Gastroesophageal sphincter (tissue), 3 donors: ENCODE results near the gene ALDH3A1.

Source experiments
- EP300 ChIP-seq: sonication (generic); formaldehyde crosslinking; IDR thresholded peaks from one replicate; pipeline ENCODE4 v1.6.1; 2017; ENCODE audit warnings: antibody characterized with exemption, mild to moderate bottlenecking
- POLR2A ChIP-seq, 2 donors: fragments of 450-650 bp; IDR thresholded peaks; one replicate each; pipeline ENCODE4 v1.6.1; 2017; ENCODE audit warnings: antibody characterized with exemption in 2 of 2, mild to moderate bottlenecking in 2 of 2, moderate library complexity in 1 of 2
- POLR2AphosphoS5 ChIP-seq: sonication (generic); formaldehyde crosslinking; IDR thresholded peaks from one replicate; pipeline ENCODE4 v1.6.1; 2017; ENCODE audit warnings: antibody characterized with exemption
- TF ChIP-seq, protein P1 (sequence below), 4 experiments: fragments of 200-600 bp in 2 of 4; fragments of 450-650 bp in 2 of 4; sonication (generic) in 1 of 4; IDR thresholded peaks; one replicate each; pipeline ENCODE4 v1.5.1; 2017 to 2019; ENCODE audit warnings: antibody characterized with exemption in 4 of 4, mild to moderate bottlenecking in 2 of 4, moderate library complexity in 2 of 4

DNA sequence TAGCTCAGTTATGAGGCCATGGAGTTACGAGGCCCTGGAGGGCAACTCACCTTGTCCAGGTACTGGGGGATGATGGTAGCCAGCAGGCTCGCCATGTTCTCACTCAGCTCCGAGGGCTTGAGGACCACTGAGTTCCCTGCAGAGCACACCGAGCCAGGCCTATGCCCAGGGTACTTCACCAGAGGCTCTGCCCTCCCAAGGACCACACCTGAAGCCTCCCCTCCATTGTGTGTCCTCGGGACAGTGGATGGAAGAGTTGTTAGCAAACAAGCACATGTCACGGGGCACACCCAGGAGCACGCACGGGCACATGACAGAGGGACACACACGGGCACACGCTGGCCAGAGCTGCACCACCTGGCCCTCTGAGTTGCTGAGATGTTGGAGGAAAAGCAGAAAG is 5.6 kb downstream of the ALDH3A1 start:
- TF ChIP-seq POLR2A (IDR thresholded peaks at IDR 0.05) = no peak
- no peak for TF ChIP-seq EP300
- TF ChIP-seq, protein P1, sequence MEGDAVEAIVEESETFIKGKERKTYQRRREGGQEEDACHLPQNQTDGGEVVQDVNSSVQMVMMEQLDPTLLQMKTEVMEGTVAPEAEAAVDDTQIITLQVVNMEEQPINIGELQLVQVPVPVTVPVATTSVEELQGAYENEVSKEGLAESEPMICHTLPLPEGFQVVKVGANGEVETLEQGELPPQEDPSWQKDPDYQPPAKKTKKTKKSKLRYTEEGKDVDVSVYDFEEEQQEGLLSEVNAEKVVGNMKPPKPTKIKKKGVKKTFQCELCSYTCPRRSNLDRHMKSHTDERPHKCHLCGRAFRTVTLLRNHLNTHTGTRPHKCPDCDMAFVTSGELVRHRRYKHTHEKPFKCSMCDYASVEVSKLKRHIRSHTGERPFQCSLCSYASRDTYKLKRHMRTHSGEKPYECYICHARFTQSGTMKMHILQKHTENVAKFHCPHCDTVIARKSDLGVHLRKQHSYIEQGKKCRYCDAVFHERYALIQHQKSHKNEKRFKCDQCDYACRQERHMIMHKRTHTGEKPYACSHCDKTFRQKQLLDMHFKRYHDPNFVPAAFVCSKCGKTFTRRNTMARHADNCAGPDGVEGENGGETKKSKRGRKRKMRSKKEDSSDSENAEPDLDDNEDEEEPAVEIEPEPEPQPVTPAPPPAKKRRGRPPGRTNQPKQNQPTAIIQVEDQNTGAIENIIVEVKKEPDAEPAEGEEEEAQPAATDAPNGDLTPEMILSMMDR (IDR thresholded peaks at IDR 0.05) = no peak
- no peak for TF ChIP-seq POLR2AphosphoS5
